ENCODE measurements around the gene IZUMO2.
"Not testable (repeated sequence)": the region's sequence is repeated elsewhere in the genome, so short reads cannot be mapped to it uniquely, and the experiment has no call there.

Gene IZUMO2

GRCh38 chr19:50181121-50181520, 18.0 kb upstream of the IZUMO2 start:
- DNase-seq, result no peak

GRCh38 chr19:50178859-50179537, 15.9 kb upstream of the IZUMO2 start:
- DNase-seq, result no peak

GRCh38 chr19:50178320-50178719, 15.2 kb upstream of the IZUMO2 start:
- DNase-seq, result no peak

DNA sequence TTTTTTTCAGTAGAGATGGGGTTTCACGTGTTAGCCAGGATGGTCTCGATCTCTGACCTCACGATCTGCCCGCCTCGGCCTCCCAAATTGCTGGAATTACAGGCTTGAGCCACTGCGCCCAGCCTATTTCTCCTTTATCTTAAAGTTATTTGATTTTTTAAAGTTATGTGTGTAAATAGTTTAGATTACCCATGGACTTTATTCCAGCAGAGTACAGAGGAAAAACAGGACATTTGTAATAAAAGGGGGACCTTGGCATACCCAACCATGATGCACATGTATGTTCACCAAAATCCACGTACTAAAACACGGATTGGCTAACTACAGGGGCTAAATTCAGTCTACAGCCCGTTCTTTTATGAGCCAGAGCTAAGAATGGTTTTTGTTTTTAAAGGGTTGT, 13.7 kb upstream of the IZUMO2 start:
- DNase-seq, result no peak

DNA sequence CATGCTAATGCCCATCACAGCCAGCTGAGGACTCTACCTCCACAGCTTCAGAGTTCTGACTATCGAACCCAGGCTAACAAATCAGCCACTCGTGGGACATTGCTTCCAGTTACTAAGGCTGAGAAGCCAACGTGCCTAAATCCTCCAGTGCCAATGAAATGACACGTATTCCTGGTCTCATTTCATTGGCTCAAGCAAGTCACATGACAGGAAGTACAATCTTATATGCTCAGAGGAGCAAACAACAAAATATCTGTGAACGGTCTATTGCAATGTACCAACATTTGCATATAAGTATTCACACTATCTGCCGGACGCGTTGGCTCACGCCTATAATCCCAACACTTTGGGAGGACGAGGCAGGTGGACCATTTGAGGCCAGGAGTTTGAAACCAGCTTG, 12.8 kb upstream of the IZUMO2 start:
- no peak for DNase-seq

DNA sequence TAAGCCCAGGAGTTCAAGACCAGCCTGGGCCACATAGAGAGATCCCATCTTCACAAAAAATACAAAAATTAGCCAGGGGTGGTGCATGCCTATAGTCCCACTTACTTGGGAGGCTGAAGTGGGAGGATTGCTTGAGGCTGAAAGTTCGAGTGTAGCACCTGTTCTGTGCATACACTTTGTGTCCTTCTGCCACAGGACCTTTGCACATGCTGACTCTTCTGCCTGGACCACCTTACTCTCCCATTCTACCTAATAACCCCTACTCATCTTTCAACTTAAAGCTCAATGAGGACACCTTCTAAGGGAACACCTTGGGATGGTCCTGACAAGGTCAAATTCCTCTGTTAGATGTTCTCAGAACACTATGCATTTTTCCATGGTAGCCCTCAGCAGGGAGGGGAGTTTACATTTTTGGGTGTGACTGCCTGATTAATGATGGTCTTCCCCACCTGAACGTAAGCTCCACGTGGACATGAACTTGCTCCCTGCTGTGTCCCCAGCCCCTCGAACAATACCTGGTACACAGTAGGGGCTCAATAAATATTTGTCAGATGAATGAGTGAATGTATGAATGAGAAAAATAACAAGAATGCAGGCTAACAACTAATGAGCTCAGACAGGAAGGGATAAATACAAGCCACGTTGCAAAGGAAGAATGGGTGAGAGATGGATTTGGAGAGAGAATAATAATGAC, 11.2 kb upstream of the IZUMO2 start:
- DNase-seq, result no peak

GRCh38 chr19:50173127-50173526, 10.0 kb upstream of the IZUMO2 start:
- DNase-seq, result no peak

DNA sequence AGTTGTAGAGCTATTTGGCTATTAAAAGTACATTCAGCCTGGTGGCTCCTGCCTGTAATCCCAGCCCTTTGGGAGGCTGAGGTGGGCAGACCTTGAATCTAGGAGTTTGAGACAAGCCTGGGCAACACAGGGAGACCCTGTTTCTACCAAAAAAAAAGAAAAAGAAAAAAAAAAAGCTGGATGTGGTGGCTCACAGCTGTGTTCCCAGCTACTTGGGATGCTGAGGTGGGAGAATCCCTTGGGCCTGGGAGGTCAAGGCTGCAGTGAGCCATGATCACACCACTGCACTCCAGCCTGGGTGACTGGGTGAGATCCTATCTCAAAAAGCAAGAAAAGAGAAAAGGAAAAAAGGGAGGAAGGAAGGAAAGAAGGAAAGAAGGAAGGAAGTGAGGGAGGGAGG, 9.6 kb upstream of the IZUMO2 start:
- DNase-seq, result no peak

GRCh38 chr19:50171752-50172151, 8.7 kb upstream of the IZUMO2 start:
- DNase-seq, result no peak

DNA sequence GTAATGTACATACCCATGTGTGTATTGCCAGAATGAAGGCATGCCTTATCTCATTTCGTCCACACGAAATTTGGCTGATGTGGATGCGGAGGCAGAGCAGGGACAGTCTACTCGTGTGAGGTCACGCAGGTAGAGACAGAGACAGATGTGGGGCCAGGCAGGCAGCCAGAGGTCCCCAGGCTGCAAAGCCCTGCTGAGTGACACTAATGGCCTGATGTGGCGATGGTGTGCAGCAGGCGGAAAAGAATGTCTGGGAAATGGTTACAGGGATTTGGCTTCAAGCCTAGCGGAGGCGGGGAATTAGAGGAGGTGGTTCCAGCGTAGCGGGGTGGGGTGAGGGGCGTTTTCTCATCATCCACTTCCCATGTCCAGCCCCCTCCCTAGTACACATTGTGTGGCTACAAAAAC, 4.2 kb upstream of the IZUMO2 start:
- DNase-seq, result no peak

DNA sequence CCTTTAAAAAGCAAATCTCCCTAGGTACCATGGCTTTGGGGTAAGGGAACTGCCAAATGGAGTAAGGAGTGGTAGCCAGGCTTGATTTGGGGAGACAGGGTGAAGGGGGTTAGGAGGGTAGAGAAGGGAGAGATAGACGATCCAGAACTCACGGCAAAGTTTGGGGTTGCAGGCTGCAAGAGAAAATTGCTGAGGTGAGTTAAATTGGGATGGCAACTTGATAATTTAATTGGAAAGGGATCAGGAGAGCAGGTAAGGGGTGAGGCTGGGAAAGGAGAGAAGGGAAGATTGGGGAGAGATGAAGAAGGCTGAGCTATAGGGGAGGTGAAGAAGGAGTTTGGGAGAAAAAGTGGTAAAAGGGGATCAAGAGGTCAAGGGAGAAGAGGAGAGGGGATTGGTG, 4.0 kb downstream of the IZUMO2 start:
- DNase-seq, result no peak

GRCh38 chr19:50158577-50158976, 4.5 kb downstream of the IZUMO2 start:
- no peak for DNase-seq

DNA sequence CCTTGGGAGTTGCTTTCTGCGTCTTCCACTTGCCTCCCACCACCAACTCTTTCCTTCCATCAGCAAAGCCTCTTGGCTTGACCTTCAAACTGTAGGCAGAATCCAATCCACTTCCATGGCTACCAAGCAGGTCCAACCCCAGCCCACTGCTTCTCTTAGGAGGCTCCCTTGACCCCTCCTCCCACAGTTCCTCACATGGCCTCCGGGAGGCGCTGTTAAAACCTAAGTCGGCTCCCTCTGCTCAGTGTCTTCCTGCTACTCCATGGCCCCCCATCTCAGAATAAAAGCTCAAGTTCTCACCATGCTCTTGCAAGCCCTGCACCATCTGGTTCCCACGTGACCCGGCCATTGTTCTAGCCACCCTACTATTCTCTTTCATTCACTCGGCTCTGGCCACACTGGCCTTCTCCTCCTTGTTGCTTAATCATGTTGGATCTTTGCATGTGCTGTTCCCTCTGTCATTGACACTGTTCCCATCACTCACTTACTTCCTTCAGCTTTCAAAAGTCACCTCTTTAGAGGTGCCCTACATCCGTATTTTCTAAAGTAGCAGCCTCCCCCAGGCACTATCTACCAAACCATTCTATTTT, 7.5 kb downstream of the IZUMO2 start:
- DNase-seq, result no peak

DNA sequence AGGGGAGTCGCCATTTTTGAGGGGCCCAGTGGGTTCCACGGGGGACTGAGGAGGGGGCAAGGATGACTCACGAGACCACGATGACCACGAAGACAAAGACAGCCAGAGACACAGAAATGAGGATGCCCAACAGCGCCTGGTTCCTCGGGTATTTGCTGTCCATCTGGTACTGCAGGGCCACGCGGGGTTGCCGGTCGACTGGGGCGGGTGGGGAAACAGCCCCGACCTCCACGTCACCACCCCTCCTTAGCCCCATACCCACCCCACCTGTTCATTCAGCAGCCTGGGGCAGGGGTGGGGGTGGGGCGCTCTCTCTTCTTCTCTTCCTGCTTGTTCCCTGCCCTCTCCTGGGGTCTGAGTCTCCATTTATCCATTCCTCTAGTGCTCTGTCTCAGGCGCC, 8.6 kb downstream of the IZUMO2 start:
- no peak for DNase-seq

DNA sequence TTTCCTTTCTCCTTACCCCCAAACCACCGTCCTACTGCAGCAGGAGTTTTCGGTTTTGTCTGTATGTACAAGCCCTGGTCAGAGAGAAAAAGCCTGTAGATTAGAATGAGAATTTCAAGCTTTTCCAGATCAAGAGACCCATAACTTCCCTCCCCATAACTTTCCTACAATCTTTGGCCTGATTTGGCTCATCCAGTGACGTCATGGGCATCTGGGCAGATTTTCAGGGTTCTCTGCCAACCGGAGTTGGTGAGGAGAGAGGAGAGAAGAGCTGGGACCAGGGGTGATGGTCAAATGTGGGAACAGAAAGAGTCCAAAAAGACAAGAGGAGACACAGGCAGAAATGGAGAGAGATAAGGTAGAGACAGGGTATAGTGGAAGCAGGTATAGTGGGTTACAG, 10.5 kb downstream of the IZUMO2 start:
- DNase-seq, result no peak

GRCh38 chr19:50148528-50148927, 14.6 kb downstream of the IZUMO2 start:
- DNase-seq, result no peak

DNA sequence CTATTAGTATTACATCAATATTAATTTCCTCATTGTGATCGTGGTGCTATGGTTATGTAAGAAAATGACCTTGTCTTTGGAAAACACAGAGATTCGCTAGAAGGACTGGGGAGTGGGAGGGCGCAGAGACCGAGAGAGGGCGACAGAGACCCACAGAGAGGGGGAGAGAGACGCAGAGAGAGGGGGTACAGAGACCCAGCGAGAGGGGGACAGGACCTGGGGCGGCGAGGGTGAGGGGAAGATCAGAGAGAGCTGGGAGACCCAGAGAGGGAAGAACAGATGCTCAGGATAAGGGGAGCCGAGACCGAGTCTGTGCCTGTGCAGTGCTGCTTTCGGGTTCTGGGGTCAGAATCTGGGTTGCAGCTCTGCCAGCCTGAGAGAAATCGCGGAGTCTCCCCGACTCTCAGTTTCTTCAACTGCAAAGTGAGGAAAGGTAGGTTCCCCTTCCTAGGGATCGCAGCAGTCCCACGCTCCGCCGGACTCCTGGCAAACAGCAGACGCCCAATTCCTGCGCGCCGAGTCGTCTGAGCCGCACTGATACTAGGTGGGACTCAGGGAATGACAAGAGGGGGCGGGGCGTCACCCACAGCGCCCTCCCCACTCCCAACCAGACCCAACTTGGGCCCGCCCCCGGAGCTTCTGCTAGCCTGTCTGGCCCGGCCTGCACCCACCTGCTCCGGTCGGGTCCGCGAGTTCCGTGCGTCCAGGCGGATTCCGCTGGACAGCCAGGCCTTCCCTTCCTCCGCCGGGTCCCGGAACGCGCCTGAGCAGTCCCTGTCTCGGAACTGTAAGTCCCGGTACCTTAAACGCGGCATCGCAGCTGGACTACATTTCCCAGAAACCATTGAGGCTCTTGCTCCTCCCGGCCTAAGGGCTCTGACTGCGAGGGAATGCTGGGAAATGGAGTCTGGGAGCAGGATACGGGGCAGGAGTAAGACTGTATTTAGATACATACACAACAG, 15.3 kb downstream of the IZUMO2 start:
- peak; percentile 76 to 80 for DNase-seq

DNA sequence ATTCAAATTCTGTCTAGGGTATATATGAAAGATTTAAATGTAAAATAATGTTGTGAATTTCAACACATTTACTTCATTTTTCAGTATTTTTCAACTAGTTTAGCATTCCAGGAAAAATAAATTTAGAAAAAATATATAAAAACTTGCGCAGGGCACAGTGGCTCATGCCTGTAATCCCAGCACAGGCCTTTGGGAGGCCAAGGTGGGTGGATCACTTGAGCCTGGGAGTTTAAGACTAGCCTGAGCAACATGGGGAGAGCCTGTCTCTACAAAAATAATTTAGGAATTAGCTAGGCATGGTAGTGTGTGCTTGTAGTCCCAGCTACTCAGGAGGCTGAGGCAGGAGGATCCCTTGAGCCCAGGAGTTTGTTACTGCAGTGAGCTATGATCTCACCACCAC, 21.2 kb downstream of the IZUMO2 start:
- DNase-seq, result not testable (repeated sequence)

- not testable (repeated sequence) for DNase-seq
Observed at GRCh38 chr19:50140118-50140845, 22.8 kb downstream of the IZUMO2 start.

GRCh38 chr19:50136603-50137365, 26.3 kb downstream of the IZUMO2 start:
- DNase-seq, result not testable (repeated sequence)

DNA sequence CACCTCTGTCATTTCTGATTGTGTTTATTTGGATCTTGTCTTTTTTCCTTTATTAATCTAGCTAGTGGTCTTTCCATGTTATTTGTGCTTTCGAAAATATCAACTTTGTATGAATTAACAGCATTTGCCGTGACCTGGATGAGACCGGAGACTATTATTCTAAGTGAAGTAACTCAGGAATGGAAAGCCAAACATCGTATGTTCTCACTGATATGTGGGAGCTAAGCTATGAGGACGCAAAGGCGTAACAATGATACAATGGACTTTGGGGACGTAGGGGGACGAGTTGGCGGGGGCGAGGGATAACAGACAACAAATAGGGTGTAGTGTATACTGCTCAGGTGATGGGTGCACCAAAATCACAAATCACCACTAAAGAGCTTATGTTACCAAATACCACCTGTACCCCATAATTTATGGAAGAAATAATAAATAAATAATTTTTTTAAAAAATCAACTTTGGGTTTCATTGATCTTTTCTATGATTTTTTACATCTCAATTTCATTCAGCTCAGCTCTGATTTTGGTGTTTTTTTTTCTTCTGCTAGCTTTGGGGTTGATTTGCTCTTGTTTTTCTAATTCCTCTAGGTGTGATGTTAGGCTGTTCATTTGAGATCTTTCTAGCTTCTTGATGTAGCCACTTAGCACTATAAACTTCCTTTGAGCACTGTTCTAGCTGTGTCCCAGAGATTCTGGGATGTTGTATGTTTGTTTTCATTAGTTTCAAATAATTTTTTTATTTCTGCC, 27.1 kb downstream of the IZUMO2 start:
- not testable (repeated sequence) for DNase-seq

All from CD4-positive, alpha-beta T cell treated with Interleukin-4 for 1 hour (primary cell).